Adipose tissue (tissue), 3 donors: Measurements from ENCODE around the gene ATP11C. TPM values are rescaled to one million over a fixed set of nuclear protein-coding genes. Genes with fewer than 3 reads are reported as not detected.
"Not testable (repeated sequence)": the region's sequence is repeated elsewhere in the genome, so short reads cannot be mapped to it uniquely, and the experiment has no call there.

ENCODE experiments used
- H3K27ac ChIP-seq: one replicate; pipeline ENCODE4 v1.5.1; 2013; ENCODE audit warnings: low read depth, low read length
- WGBS, 3 donors: extraction: QIAGEN DNeasy Blood & Tissue Kit; methylation state at CpG; one replicate each; pipeline ENCODE4 v1.1.7; 2013; 5-methylcytosine and 5-hydroxymethylcytosine counted together
- polyA plus RNA-seq, 3 donors: library from polyadenylated mRNA; stranded (reverse); fragments of 200-250 nt; gene quantifications; one replicate each; pipeline ENCODE4 v1.2.3, GENCODE V29; 2013
- donor health status: healthy with polysubstance abuse.
- donor health status: Bipolar disorder and iron deficiency.
- donor health status: healthy.

The ATP11C gene
- polyA plus RNA-seq, 3 donors: 3.7 to 13.0 (median 8.4) TPM

GRCh38 chrX:139930916-139931645 is 1.8 kb downstream of the ATP11C start:
- WGBS, 3 donors: 2 to 31% (median 7%) methylated on average over 13 to 27 of the region's 27 CpGs
- H3K27ac ChIP-seq: no peak overlapping the region

DNA sequence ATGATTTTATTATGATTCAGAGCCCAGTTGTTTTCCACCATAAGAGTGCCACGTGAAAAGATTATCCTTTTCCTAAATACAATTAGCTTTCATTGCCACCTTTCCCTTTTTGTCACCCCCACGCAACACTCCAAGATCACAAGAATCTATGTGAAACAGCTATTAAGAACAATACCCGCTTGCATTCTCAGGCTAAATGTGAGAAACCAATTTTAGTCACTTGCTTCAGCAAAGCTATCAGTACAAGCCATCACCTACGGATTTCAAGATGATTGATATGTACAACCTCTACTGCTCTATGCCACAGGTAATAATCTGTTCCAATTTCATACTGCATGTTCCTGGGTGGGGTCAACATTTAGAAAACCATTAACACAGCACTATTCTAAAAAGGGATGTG is 2.5 kb downstream of the ATP11C start:
- H3K27ac ChIP-seq: no peak overlapping the region
- 56 to 84% (median 81%) methylated on average over 4 of the region's 4 CpGs for WGBS, 3 donors

DNA sequence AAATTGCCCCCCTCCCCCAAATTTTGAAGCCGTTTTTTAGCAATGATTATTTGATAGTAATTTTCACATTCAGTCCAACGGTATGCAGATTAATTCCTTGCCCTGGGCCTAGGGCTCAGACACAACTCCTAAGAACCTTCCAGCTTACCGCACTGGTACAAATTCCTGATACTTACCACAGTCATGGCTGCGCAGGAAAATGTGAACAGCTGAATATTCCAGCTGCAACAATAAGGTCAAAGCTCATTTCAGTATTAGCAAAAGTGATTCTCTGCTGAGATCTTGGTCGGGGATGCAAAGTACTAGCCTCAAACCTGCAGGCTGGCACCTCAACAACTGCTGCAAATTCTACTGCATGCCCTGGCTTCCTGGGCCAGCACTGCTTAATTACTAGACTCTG is 3.0 kb downstream of the ATP11C start:
- 65 to 92% (median 88%) methylated on average over 5 of the region's 5 CpGs for WGBS, 3 donors
- no peak overlapping the region for H3K27ac ChIP-seq

GRCh38 chrX:139924696-139925095 is 8.2 kb downstream of the ATP11C start:
- 42 to 56% (median 50%) methylated on average over 6 of the region's 6 CpGs for WGBS, 3 donors

DNA sequence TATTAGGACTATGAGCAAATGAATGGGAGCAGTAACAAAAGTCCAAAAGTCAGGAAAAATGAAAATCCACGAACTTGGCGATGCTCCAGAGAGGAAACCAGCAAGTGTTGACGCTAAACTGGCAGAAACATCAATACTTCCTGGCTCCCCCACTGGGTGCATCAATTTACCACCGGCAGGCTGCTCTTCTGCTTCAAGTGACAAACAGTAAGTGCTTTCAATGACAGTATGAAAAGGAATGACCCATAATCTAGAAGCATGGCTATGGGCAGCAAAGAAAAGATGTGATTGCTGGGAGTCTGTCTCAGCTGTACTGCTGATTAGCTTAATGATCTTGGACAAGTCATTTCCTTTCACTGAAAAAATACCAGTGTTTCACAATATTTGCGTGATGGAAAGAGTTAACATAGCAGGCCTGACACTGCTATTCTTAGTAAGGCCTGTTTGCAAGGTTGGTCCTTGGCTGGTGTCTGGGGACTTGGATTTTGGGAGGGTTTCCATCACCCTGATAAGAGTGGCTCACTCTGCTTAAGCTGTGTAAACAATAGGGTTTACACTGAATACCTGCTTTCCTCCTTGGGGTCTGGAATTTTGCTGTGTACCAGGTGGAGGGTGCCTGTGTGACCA is 8.7 kb downstream of the ATP11C start:
- H3K27ac ChIP-seq: no peak overlapping the region
- WGBS, 3 donors: 38 to 52% (median 49%) methylated on average over 5 of the region's 5 CpGs

More at GRCh38 chrX:139924696-139925095, 8.2 kb downstream of the ATP11C start:
- H3K27ac ChIP-seq: no peak overlapping the region

GRCh38 chrX:139921142-139921541 is 11.7 kb downstream of the ATP11C start:
- 59 to 95% (median 66%) methylated on average over 5 to 6 of the region's 6 CpGs for WGBS, 3 donors
- H3K27ac ChIP-seq: not testable (repeated sequence)

- 42 to 70% (median 62%) methylated on average over 1 of the region's 1 CpG for WGBS, 3 donors
- H3K27ac ChIP-seq: no peak overlapping the region
These were observed 12.5 kb downstream of the ATP11C start for GRCh38 chrX:139920316-139920715.

DNA sequence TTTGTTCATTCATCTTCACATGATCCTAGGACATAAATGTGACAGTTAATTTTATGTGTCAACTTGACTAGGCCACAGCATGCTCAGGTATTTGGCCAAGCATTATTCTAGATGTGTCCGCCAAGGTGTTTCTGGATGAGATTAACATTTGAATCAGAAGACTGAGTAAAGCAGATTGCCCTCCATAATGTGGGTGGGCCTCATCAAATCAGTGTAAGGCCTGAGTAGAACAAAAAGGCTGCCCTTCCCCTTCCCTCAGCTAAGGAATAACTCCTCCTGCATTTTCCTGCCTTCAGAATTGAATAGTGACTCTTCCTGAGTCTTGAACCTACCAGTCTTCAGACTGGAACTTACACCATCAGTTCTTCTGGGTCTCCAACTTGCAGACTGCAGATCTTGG is 18.4 kb downstream of the ATP11C start:
- WGBS, 3 donors: 85 to 100% (median 97%) methylated on average over 1 of the region's 1 CpG
- no peak overlapping the region for H3K27ac ChIP-seq

DNA sequence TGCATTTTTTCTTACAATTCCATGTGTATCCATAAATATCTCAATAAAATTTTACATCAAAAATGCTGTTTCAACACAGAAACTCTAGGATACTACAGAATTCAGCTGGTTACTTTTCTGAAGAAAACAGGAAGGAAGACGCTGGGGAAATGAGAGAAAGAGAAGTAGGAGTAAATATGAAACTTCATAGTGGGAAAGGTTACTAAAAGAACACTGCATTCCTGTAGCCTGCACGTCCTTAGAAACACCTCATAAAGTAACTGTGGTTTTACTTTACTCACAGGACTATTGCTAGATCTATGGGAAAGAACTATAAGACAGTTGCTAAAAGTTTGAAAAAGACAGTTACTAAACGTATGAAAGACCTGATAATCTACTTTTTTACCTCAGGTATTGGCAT is 23.1 kb downstream of the ATP11C start:
- 43 to 77% (median 45%) methylated on average over 3 of the region's 3 CpGs for WGBS, 3 donors

GRCh38 chrX:139907078-139907477 is 25.8 kb downstream of the ATP11C start:
- WGBS, 3 donors: 95 to 98% (median 98%) methylated on average over 3 of the region's 3 CpGs
- H3K27ac ChIP-seq: no peak overlapping the region

More for the DNA sequence above, 23.1 kb downstream of the ATP11C start:
- H3K27ac ChIP-seq: no peak overlapping the region

DNA sequence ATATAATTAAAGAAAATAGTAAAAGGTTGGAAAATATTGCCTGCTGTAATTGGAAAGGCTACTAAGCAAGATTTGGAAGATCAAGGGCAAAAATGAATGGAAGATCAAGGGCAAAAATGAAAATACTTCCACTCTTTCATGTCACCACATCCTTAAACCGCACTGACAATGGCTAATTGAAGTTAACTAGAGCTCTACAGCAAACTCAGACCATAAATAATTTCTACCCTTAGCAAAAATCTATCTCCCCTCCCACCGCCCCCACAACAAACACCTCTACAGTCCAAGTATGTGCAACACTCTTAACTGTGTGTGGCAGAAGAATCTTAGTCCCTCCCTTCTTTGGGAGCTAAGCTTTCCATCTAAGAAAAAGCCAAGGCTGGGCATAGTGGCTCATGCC is 27.1 kb downstream of the ATP11C start:
- WGBS, 3 donors: 88 to 92% (median 88%) methylated on average over 2 of the region's 2 CpGs
- H3K27ac ChIP-seq: no peak overlapping the region

GRCh38 chrX:139905051-139905450 is 27.8 kb downstream of the ATP11C start:
- no peak overlapping the region for H3K27ac ChIP-seq
- WGBS, 3 donors: 52 to 86% (median 58%) methylated on average over 3 of the region's 3 CpGs

- 74 to 95% (median 94%) methylated on average over 3 of the region's 3 CpGs for WGBS, 3 donors
These were observed 29.6 kb downstream of the ATP11C start for GRCh38 chrX:139903210-139903609.

GRCh38 chrX:139902559-139902958 is 30.3 kb downstream of the ATP11C start:
- H3K27ac ChIP-seq: no peak overlapping the region
- WGBS, 3 donors: 64 to 93% (median 84%) methylated on average over 2 of the region's 2 CpGs

More at GRCh38 chrX:139903210-139903609, 29.6 kb downstream of the ATP11C start:
- no peak overlapping the region for H3K27ac ChIP-seq

DNA sequence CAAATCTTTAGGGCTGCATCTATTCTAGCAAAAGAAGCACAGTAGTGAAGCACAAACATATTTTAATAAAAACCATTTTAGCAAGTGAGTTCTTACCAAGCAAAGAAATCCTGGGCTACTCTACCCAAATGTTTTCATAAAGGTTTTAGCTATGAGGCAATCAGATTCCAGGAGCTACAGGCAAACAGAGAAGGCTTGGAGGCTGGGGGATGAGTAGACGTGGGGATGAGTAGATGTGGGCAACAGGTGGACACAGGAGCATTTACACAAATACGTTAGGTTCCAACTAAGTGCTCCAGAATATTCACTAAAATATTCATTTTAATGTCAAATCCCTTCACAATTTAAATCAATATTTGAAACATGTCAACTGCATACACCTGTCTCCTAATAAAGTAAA is 34.5 kb downstream of the ATP11C start:
- WGBS, 3 donors: 84 to 96% (median 96%) methylated on average over 2 of the region's 2 CpGs
- no peak overlapping the region for H3K27ac ChIP-seq

GRCh38 chrX:139892512-139892911 is 40.3 kb downstream of the ATP11C start:
- no peak overlapping the region for H3K27ac ChIP-seq
- 57 to 89% (median 87%) methylated on average over 2 of the region's 2 CpGs for WGBS, 3 donors

DNA sequence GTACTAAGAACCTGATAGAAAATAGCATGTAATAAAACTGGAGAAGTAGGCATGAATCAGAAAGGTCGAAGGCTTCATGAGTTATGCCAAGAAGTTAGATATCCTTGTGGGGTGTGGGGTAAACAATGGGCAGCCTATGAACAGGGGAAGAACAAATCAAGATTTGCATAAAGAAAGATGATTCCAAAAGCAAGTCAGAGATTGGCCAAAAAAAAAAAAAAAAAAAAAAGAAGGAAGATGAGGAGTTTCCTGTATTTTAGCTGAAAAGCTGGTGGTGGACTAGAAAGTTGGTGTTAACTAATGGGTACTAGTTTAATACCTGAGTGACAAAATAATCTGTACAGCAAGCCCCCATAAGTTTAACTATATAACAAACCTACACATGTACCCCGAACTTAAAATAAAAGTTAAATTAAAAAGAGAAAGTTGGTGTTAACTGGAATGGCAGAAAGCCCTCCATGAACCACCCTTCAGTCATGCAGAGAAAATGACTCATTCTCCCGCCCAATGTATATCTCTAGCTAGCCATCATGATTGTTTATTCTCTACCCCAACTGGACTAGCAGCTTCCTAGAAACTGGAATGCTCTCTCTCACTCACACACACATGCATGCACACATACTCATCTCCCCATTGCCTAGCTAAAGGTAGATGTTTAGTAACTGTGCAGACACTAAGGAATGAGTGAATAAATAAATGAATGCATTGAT is 41.7 kb downstream of the ATP11C start:
- 73 to 91% (median 87%) methylated on average over 3 of the region's 3 CpGs for whole genome bisulfite sequencing, 3 donors

GRCh38 chrX:139889760-139890159 is 43.1 kb downstream of the ATP11C start:
- H3K27ac ChIP-seq: no peak overlapping the region
- 32 to 62% (median 54%) methylated on average over 1 of the region's 1 CpG for WGBS, 3 donors

More for the DNA sequence above, 41.7 kb downstream of the ATP11C start:
- H3K27ac ChIP-seq: no peak overlapping the region

- no peak overlapping the region for H3K27ac ChIP-seq
- WGBS, 3 donors: 64 to 90% (median 82%) methylated on average over 1 of the region's 1 CpG
These were observed 48.9 kb downstream of the ATP11C start for GRCh38 chrX:139883984-139884383.
